Sciatic nerve (tissue), 2 donors: ENCODE results near the gene SCN1B. TPM values are rescaled to one million over a fixed set of nuclear protein-coding genes. Genes with fewer than 3 reads are reported as not detected.
"Not testable (repeated sequence)": the region's sequence is repeated elsewhere in the genome, so short reads cannot be mapped to it uniquely, and the experiment has no call there.

Experiments
- ATAC-seq: fragments of 200-7000 bp; cut with Tn5 transposase; one replicate; pipeline ENCODE4 v1.9.1; 2020; ENCODE audit warnings: mild to moderate bottlenecking, moderate library complexity
- DNase-seq: peaks from one replicate; pipeline ENCODE4 v3.0.0-alpha.2; 2020; ENCODE audit warnings: low spot score
- intact Hi-C: fragments of 100-400 bp; cut with DNase I; formaldehyde crosslinking; loops from one replicate; pipeline ENCODE4 v1.14.2; 2022
- total RNA-seq: library from RNA; stranded (reverse); fragmentation: NEBNext Ultra II Directional; extraction: Animal tissue kit (Norgen Biotek cat#: 25700); gene quantifications from one replicate; pipeline ENCODE4 v1.2.1, GENCODE V29; 2021
- donor health status: DM: no; HTN: no; CAD: no.
- donor health status: DM: no; HTN: no; CAD: no.

The SCN1B gene
- total RNA-seq, 1 donor from 2014 or later: 13.8 TPM

- intact Hi-C loops: no loop called here
- peak; percentile 93 for DNase-seq
- ATAC-seq: peak; percentile 96
Measured at GRCh38 chr19:34999498-35000337, 30.6 kb upstream of the SCN1B start, which contains the start of gene GRAMD1A. TSS of gene GRAMD1A (plus strand) at chr19:35000323. CDS start at chr19:35000479, 156 bp downstream.

GRCh38 chr19:35000338-35000646, 30.0 kb upstream of the SCN1B start:
- intact Hi-C loops: no loop called here
- ATAC-seq (no peak), DNase-seq (no peak)

DNA sequence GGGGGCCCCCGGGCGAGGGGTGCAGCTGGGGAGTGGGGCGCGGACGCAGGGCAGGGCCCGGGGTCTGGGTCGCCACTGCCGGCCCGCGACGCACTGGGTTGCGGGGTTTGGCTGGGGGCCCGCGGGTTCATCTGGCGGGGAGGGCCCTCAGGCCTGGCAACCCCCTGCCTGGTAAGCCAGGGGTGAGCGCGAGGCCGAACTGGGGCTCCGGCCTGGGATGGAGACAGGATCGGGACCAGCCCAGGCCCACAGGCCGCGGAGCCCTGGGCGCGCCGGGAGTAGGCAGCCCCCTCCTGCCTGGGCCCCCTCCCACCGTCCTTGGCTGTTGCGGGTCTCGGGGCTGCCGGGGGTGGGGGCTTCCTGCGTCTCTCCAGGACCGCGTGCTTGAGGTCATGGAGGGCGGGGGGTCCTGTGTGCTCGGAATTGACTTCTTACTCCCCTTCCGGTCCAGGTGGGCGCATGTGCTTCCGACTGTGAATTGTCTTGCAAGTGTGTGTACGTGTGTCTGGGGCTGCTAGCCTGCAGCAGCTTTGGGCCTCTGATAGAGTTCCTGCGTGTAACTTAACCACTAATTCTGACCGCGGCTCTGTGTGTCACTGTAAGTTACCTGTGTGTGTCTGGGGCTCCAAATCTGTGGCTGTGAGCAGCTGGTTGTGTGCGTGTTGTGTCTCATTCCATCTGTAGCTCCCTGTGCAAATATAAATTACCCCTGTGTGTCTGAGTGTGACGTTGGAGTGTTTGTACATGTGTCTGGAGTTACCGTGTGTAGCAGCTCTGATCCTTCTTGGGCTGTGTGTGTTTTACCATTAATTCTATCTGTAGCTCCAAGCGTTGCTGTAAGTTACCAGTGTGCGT, 29.4 kb upstream of the SCN1B start:
- DNase-seq (no peak), ATAC-seq (no peak)
- intact Hi-C loops: no loop called here

- intact Hi-C loops: no loop called here
- ATAC-seq: no peak
- DNase-seq: no peak
Measured at GRCh38 chr19:35002037-35002535, 28.2 kb upstream of the SCN1B start.

DNA sequence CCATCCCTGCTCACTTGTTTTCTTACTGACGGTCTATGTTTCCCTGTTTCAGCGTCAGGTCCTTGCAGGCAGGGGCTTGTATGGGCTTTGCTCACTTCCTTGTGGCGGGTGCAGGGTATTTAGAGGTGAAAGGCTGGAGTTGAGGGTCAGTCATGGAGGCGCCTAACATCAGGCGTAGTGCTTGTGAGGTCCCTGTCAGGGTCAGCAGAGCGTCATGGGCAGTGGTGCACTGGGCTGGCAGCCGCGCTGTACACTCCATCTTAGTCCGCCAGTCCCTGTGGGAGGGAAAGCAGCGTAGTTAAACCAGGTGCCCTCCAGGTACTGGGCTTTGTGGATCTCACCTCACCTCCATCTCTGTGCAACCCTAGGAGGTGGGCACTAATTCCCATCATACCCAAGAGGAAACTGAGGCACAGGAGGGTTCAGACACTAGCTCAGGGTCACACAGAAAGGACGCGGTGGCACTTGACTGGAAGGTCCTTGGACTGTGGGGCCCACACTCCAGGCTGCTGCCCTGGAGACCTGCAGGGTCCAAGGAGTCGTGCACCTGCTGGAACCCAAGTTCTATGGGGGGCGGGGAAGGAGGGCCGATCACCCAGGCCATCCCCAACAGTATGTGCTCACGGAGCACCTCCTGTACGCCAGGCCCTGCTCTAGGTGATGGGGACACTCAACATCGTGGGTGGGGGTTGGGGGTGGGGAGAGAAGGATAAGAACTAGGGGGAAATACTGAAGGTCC, 25.6 kb upstream of the SCN1B start:
- DNase-seq: no peak
- ATAC-seq: no peak
- intact Hi-C loops: no loop called here

DNA sequence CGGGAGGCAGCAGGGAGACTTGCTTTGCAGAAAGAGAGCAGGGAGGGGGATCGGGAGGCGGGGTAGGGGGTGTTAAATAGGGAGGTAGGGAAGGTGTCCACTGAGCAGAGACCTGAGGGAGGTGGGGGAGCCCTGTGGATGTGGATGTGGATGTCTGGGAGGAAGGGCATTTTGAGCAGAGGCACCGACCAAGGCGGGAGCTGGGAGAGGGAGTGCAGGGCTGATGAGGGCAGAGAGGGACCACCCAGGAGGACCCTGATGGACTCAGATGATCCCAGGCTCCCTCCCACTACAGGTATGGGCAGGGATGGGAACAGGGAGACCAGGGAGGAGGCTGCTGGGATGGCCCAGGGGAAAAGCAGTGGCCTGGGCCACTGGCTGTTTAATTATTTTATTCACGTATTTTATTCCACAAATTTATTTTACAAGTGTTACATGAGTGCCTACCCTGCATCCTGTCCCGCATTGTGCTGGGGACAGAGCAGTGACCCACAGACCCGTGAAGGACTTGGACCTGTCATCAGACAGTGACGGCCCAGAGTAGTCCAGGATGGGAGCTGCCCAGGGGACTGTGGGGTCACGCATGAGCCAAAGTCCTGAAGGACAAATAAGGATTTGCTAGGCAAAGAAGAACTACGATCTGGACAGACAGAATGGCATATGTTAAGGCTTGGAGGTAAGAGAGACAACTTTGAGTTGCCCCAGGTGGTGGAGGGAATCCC, 24.9 kb upstream of the SCN1B start:
- no peak for ATAC-seq
- no peak for DNase-seq
- intact Hi-C loops: no loop called here

DNA sequence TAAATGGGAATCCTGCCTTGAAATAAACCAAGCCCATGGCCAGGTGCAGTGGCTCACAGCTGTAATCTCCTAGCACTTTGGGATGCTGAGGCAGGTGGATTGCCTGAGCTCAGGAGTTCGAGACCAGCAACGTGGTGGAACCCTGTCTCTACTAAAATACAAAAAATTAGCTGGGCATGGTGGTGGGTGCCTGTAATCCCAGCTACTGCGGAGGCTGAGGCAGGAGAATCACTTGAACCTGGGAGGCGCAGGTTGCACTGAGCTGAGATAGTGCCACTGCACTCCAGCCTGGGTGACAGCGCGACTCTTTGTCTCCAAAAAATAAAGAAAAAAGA, 24.3 kb upstream of the SCN1B start:
- intact Hi-C loops, DNase-seq, ATAC-seq: not testable (repeated sequence)

GRCh38 chr19:35006342-35006998, 23.8 kb upstream of the SCN1B start:
- intact Hi-C loops: no loop called here
- no peak for ATAC-seq
- no peak for DNase-seq

DNA sequence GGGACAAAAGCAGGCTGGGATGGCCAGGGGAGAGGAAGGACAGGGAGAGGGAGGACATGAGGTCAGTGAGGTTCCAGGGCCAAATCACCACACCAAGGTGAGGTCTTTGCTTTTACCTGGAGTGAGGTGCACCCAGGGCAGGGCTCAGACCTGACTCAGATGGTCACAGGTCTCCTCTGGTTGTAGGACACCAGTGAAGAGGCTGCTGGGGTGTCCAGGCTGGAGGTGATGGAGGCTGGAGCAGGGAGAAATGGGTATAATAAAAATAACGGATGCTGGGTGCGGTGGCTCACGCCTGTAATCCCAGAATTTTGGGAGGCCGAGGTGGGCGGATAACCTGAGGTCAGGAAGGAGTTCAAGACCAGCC, 23.3 kb upstream of the SCN1B start:
- DNase-seq (no peak), ATAC-seq (no peak)
- intact Hi-C loops: no loop called here

- intact Hi-C loops, DNase-seq, ATAC-seq: not testable (repeated sequence)
Measured at GRCh38 chr19:35007427-35007826, 22.8 kb upstream of the SCN1B start.

GRCh38 chr19:35008891-35009341, 21.4 kb upstream of the SCN1B start:
- DNase-seq: no peak
- intact Hi-C loops: no loop called here
- ATAC-seq: no peak

DNA sequence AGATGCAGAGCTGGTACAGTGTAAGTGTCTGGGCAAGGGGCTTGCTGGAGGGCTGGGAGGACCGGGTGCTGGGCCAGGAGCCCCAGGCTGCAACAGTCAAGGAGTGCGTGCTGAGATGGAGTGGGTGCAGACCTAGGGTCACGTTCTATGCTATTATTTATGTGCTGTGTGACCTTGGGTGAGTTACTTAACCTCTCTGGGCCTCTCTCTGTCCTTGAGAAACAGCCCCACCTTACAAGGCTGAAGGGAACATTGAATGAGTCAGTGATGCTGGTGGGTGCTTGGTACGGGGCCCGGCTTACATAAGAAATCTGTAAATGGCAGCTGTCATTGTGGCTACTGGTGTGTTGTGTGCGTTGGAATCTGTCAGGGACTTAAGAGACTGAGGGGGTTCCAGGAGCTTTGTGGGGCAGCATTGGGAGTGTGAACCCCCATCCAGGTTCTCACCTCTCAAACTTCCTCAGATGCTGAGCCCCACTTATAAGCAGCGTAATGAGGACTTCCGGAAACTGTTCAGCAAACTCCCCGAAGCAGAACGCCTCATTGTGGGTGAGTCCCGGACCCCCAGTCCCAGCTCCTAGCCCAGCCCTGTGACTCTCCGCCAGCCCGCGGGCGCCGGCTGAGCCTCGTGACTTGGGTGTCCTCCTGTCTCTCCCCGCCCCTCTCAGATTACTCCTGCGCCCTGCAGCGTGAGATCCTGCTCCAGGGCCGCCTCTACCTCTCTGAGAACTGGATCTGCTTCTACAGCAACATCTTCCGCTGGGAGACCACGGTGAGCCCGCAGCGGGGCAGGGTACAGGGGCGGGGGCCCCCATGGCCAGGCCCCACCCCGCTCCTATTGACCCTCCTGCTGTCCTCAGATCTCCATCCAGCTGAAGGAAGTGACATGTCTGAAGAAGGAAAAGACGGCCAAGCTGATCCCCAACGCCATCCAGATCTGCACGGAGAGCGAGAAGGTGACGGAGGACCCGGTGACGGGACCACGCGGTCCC, 20.6 kb upstream of the SCN1B start:
- no peak for ATAC-seq
- intact Hi-C loops: loop anchor here (5.0 kb wide), 1 partner anchor 37 kb away; no protein-coding TSS in a partner anchor

GRCh38 chr19:35011091-35011689, 19.1 kb upstream of the SCN1B start:
- ATAC-seq: no peak
- DNase-seq: no peak
- intact Hi-C loops: loop anchor here (5.0 kb wide), 1 partner anchor 39 kb away; no protein-coding TSS in a partner anchor

More for the DNA sequence above, 20.6 kb upstream of the SCN1B start:
- DNase-seq: no peak

DNA sequence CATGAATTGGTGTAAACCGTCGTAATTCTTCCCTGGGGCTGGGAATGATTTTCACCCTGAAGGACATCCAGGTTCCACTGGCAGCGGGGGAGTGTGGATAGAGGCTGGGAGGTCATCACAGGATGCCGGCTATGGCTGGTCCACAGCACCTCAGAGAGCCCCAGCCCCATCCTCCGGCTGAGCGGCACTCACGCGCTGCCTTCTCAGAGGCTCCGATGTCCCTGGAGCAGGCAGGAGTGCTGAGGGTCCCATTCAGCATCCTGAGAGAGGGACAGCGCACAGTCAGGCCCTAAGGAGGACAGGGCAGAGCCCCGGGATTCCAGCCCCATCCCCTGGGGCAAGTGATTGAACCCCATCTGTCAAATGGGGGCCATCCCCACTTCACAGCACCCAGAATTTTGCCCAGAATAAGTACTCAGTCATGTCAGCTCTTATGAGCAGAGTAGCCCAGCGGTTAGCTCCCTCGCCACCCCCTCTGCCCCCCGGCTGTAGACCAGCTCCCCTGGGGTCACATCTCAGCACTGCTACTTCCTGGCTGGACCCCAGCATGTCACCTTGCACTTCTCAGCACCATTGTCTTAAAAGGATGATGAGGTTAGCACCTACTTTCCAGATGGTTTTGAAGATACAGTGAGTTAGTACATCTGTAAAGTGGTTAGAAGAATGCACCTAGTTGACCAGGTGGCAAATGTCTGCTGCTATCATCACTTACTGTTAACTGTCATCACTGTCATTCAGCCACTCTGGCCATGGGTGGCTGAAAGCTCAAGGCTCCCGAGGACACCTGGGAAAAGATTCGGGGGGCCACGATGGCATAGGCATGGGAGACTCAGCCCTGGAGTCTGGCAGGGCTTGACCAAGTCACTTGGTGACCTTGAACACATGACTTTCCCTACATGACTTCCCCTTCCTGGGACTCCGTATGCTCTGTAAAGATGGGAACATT, 18.3 kb upstream of the SCN1B start:
- no peak for DNase-seq
- ATAC-seq: no peak
- intact Hi-C loops: loop anchor here (5.0 kb wide), 1 partner anchor 40 kb away; no protein-coding TSS in a partner anchor

- intact Hi-C loops: loop anchor here (5.0 kb wide), 1 partner anchor 41 kb away; no protein-coding TSS in a partner anchor
- DNase-seq (peak; percentile 85), ATAC-seq (peak; percentile 76)
Measured at GRCh38 chr19:35013041-35013819, 17.0 kb upstream of the SCN1B start.
